Panc1 (cell line): ENCODE data around the gene GALNT16. TPM values are rescaled to one million over a fixed set of nuclear protein-coding genes. Genes with fewer than 3 reads are reported as not detected.

Experiments
- ATAC-seq: fragments of 200-7000 bp; cut with Tn5 transposase; 2 replicates; pipeline ENCODE4 v1.9.1; 2020; ENCODE audit warnings: mild to moderate bottlenecking, moderate library complexity
- BruUV-seq: library from RNA; stranded (reverse); fragments of 400-500 nt; replicated peaks from 2 replicates; lab custom pipeline; 2021; lab: Mats Ljungman, UMichigan
- CTCF ChIA-PET: fragments of 300-600 bp; sonication (Branson Sonifier 250); formaldehyde crosslinking; loops from one replicate; lab custom pipeline; 2022; ENCODE audit warnings: antibody characterized with exemption; lab: Charles Lee
- POLR2A ChIA-PET: fragments of 300-600 bp; sonication (Branson Sonifier 250); formaldehyde crosslinking; loops from one replicate; lab custom pipeline; 2022; ENCODE audit warnings: antibody characterized with exemption; lab: Charles Lee
- DNase-seq: peaks from one replicate; pipeline ENCODE4 v3.0.0-alpha.2; 2010; ENCODE audit warnings: low read depth, low spot score
- H3K27ac ChIP-seq: 2 replicates; pipeline ENCODE4 v1.5.1; 2011; ENCODE audit warnings: mild to moderate bottlenecking, low read length, inconsistent platforms
- H3K27me3 ChIP-seq: fragments of 200-500 bp; sonication (Bioruptor generic); 2 replicates; pipeline ENCODE4 v1.6.0; 2014; ENCODE audit warnings: low read length, inconsistent platforms; ENCODE audit not compliant: control insufficient read depth, insufficient read depth
- H3K36me3 ChIP-seq: fragments of 200-500 bp; sonication (Bioruptor generic); 2 replicates; pipeline ENCODE4 v1.5.1; 2014; ENCODE audit warnings: inconsistent platforms, mild to moderate bottlenecking, low read length, moderate library complexity; ENCODE audit not compliant: control insufficient read depth, insufficient read depth
- H3K4me1 ChIP-seq: 2 replicates; pipeline ENCODE4 v1.5.1; 2011; ENCODE audit warnings: inconsistent platforms, mild to moderate bottlenecking, low read length, moderate library complexity; ENCODE audit not compliant: control insufficient read depth, insufficient read depth
- H3K4me3 ChIP-seq, 2 experiments: 2 replicates each; pipeline ENCODE4 v1.5.1; 2011 to 2012; ENCODE audit warnings: low read depth in 2 of 2, low read length in 2 of 2, mild to moderate bottlenecking in 2 of 2, inconsistent platforms in 1 of 2, moderate library complexity in 1 of 2
- H3K9me3 ChIP-seq: fragments of 200-500 bp; sonication (Bioruptor generic); 2 replicates; pipeline ENCODE4 v1.5.1; 2014; ENCODE audit warnings: low read depth, mild to moderate bottlenecking, inconsistent platforms, low read length, moderate library complexity; ENCODE audit not compliant: control insufficient read depth, insufficient read depth
- POLR2AphosphoS5 ChIP-seq: IDR thresholded peaks from 2 replicates; pipeline ENCODE4 v1.6.1; 2012; ENCODE audit warnings: mild to moderate bottlenecking, low read depth, low read length, moderate library complexity
- SIN3A ChIP-seq: IDR thresholded peaks from 2 replicates; pipeline ENCODE4 v1.6.1; 2012; ENCODE audit warnings: low read depth, mild to moderate bottlenecking, low read length, moderate library complexity, borderline replicate concordance; ENCODE audit not compliant: insufficient read depth
- TCF7L2 ChIP-seq: IDR thresholded peaks from 2 replicates; pipeline ENCODE4 v1.6.1; 2011; ENCODE audit warnings: mild to moderate bottlenecking, low read depth, low read length, inconsistent platforms
- in situ Hi-C: cut with HindIII; loops from 2 replicates; pipeline ENCODE4 v1.10.0; 2016; ENCODE audit warnings: low sequenced_read_pairs, low pct_unique_long_range_greater_than_20kb
- intact Hi-C: fragments of 100-400 bp; cut with micrococcal nuclease; formaldehyde crosslinking; loops from one replicate; pipeline ENCODE4 v1.10.0; 2022; ENCODE audit not compliant: unreplicated experiment
- total RNA-seq: library from RNA; stranded (reverse); gene quantifications from one replicate; pipeline ENCODE4 v1.2.1, GENCODE V29; 2021; ENCODE audit not compliant: unreplicated experiment
- TF ChIP-seq, protein P1 (sequence below): fragments of 450-650 bp; IDR thresholded peaks from 2 replicates; pipeline ENCODE4 v1.5.1; 2017; ENCODE audit warnings: mild to moderate bottlenecking
- TF ChIP-seq, protein P2 (sequence below), 2 experiments: IDR thresholded peaks; 2 replicates each; pipeline ENCODE4 v1.6.1; 2011 to 2012; ENCODE audit warnings: low read depth in 2 of 2, control low read depth in 1 of 2, low read length in 1 of 2, mild to moderate bottlenecking in 1 of 2, moderate library complexity in 1 of 2; ENCODE audit not compliant: insufficient read depth in 1 of 2

Gene GALNT16
- total RNA-seq, 1 experiment from 2014 or later: 0.72 TPM

DNA sequence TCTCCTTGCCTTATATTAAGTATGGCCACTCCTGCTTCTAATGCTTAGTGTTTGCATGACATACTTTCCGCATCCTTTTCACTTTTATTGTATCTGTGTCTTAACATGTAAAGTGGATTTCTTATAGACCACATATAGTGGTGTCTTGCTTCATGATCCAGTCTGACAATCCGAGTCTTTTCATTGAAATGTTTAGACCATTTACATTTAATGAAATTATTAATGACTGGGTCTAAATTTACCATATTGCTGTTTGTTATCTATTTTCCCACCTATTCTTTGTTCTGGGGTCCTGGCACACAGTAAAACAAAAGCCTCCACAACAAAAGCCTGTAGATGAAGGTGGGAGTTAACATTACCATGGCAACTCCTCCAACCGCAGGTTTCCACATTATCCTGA, 115.2 kb downstream of the GALNT16 start:
- DNase-seq (no peak), ATAC-seq (no peak)
- H3K9me3 ChIP-seq: no peaks in the 10 kb centered on the region
- POLR2A ChIA-PET: no interaction called here
- CTCF ChIA-PET: no interaction called here
- in situ Hi-C loops: no loop called here
- intact Hi-C loops: no loop called here
- no peaks in the 10 kb centered on the region for H3K27me3 ChIP-seq
- TF ChIP-seq, protein P1, sequence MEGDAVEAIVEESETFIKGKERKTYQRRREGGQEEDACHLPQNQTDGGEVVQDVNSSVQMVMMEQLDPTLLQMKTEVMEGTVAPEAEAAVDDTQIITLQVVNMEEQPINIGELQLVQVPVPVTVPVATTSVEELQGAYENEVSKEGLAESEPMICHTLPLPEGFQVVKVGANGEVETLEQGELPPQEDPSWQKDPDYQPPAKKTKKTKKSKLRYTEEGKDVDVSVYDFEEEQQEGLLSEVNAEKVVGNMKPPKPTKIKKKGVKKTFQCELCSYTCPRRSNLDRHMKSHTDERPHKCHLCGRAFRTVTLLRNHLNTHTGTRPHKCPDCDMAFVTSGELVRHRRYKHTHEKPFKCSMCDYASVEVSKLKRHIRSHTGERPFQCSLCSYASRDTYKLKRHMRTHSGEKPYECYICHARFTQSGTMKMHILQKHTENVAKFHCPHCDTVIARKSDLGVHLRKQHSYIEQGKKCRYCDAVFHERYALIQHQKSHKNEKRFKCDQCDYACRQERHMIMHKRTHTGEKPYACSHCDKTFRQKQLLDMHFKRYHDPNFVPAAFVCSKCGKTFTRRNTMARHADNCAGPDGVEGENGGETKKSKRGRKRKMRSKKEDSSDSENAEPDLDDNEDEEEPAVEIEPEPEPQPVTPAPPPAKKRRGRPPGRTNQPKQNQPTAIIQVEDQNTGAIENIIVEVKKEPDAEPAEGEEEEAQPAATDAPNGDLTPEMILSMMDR: no peak
- no peak for TF ChIP-seq SIN3A
- no peak for TF ChIP-seq TCF7L2
- TF ChIP-seq, protein P2, sequence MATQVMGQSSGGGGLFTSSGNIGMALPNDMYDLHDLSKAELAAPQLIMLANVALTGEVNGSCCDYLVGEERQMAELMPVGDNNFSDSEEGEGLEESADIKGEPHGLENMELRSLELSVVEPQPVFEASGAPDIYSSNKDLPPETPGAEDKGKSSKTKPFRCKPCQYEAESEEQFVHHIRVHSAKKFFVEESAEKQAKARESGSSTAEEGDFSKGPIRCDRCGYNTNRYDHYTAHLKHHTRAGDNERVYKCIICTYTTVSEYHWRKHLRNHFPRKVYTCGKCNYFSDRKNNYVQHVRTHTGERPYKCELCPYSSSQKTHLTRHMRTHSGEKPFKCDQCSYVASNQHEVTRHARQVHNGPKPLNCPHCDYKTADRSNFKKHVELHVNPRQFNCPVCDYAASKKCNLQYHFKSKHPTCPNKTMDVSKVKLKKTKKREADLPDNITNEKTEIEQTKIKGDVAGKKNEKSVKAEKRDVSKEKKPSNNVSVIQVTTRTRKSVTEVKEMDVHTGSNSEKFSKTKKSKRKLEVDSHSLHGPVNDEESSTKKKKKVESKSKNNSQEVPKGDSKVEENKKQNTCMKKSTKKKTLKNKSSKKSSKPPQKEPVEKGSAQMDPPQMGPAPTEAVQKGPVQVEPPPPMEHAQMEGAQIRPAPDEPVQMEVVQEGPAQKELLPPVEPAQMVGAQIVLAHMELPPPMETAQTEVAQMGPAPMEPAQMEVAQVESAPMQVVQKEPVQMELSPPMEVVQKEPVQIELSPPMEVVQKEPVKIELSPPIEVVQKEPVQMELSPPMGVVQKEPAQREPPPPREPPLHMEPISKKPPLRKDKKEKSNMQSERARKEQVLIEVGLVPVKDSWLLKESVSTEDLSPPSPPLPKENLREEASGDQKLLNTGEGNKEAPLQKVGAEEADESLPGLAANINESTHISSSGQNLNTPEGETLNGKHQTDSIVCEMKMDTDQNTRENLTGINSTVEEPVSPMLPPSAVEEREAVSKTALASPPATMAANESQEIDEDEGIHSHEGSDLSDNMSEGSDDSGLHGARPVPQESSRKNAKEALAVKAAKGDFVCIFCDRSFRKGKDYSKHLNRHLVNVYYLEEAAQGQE (IDR thresholded peaks at IDR 0.05; ENCODE audit: insufficient read depth in 1 of 2, low read depth in 2 of 2, low read length in 1 of 2): no peak
- no peak for TF ChIP-seq POLR2AphosphoS5
- no peaks in the 10 kb centered on the region for H3K4me1 ChIP-seq
- no peak overlapping the region for H3K4me3 ChIP-seq
- BruUV-seq: no TSS peak
- H3K27ac ChIP-seq: no peak overlapping the region
- peaks cover 10% of the 10 kb centered on the region for H3K36me3 ChIP-seq

DNA sequence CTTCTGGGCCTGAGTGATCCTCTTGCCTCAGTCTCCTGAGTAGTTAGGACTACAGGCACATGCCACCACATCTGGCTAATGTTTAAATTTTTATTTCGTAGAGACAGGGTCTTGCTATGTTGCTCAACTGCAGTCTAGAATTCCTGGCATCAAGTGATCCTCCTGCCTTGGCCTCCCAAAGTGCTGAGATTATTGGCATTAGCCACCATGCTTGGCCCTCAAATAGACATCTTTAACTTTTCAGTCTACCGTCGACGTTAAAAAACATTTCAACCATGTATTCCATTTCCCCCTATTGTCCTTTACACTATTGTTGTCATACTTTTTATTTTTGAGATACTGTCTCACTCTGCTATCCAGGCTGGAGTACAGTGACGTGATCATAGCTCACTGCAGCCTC, 115.8 kb downstream of the GALNT16 start:
- ChIA-PET CTCF (no interaction called here), POLR2A (no interaction called here)
- Histone ChIP-seq H3K27me3 (no peaks in the 10 kb centered on the region), H3K4me3 (no peak overlapping the region), H3K4me1 (no peaks in the 10 kb centered on the region), H3K36me3 (peaks cover 10% of the 10 kb centered on the region), H3K27ac (no peak overlapping the region), H3K9me3 (no peaks in the 10 kb centered on the region)
- intact Hi-C loops: no loop called here
- ATAC-seq (no peak), DNase-seq (no peak)
- TF ChIP-seq SIN3A: no peak
- no TSS peak for BruUV-seq
- in situ Hi-C loops: no loop called here

DNA sequence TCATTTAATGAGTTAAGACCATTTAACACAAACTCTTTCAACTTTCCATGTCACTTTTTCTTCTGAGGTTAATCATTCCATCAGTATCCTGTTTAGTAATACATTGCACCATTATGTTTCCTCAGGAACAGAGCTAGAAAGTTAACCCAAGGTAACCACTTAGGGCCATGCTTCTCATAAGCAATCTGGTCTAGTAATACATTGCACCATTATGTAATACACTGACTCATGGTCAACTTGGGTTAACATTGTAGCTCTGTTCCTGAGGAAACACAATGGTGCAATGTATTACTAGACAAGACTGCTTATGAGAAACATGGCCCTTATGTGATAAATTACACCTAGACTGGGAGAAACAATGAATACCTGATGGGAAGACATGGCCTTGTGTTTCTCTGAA, 116.5 kb downstream of the GALNT16 start:
- H3K27ac ChIP-seq: no peak overlapping the region
- no TSS peak for BruUV-seq
- no peaks in the 10 kb centered on the region for H3K9me3 ChIP-seq

More for the DNA sequence above, 116.5 kb downstream of the GALNT16 start:
- Histone ChIP-seq H3K27me3 (no peaks in the 10 kb centered on the region), H3K4me3 (no peak overlapping the region), H3K4me1 (no peaks in the 10 kb centered on the region), H3K36me3 (peaks cover 14% of the 10 kb centered on the region)
- intact Hi-C loops: no loop called here
- CTCF ChIA-PET: no interaction called here
- ATAC-seq (no peak), DNase-seq (no peak)
- POLR2A ChIA-PET: no interaction called here
- TF ChIP-seq, protein P2 (IDR thresholded peaks at IDR 0.05; ENCODE audit: insufficient read depth in 1 of 2, low read depth in 2 of 2, low read length in 1 of 2): no peak
- TF ChIP-seq POLR2AphosphoS5: no peak
- in situ Hi-C loops: no loop called here
